Neural crest cell (in vitro differentiated cells): Measurements from ENCODE around the gene CBLB. TPM values are rescaled to one million over a fixed set of nuclear protein-coding genes. Genes with fewer than 3 reads are reported as not detected.

ENCODE experiments used
- DNase-seq: peaks from one replicate; pipeline ENCODE4 v3.0.0; 2021; ENCODE audit warnings: low read depth, mixed read lengths, low spot score
- H3K27ac Mint-ChIP-seq: one replicate; pipeline ENCODE4 v1.8.0; 2021; ENCODE audit warnings: mild to moderate bottlenecking, mixed read lengths; ENCODE audit not compliant: unreplicated experiment
- H3K27me3 Mint-ChIP-seq: 2 replicates; pipeline ENCODE4 v1.8.0; 2021; ENCODE audit warnings: low read depth, mild to moderate bottlenecking, mixed read lengths
- H3K36me3 Mint-ChIP-seq: 2 replicates; pipeline ENCODE4 v1.8.0; 2021; ENCODE audit warnings: low read depth, mild to moderate bottlenecking, mixed read lengths
- H3K4me1 Mint-ChIP-seq: 2 replicates; pipeline ENCODE4 v1.8.0; 2021; ENCODE audit warnings: mixed read lengths
- H3K4me3 Mint-ChIP-seq: one replicate; pipeline ENCODE4 v1.8.0; 2021; ENCODE audit warnings: mild to moderate bottlenecking, mixed read lengths
- H3K9me3 Mint-ChIP-seq: 2 replicates; pipeline ENCODE4 v1.8.0; 2021; ENCODE audit warnings: mixed read lengths
- total RNA-seq: library from RNA; stranded (reverse); gene quantifications from 2 replicates; pipeline ENCODE4 v1.2.1, GENCODE V29; 2021
- TF ChIP-seq, protein P1 (sequence below): fragments of 200-600 bp; sonication (generic); conservative IDR thresholded peaks from 2 replicates; pipeline ENCODE4 v1.5.0; 2021; ENCODE audit warnings: antibody characterized with exemption, mild to moderate bottlenecking

Gene CBLB
- total RNA-seq, 1 donor from 2014 or later = 32.3 TPM

DNA sequence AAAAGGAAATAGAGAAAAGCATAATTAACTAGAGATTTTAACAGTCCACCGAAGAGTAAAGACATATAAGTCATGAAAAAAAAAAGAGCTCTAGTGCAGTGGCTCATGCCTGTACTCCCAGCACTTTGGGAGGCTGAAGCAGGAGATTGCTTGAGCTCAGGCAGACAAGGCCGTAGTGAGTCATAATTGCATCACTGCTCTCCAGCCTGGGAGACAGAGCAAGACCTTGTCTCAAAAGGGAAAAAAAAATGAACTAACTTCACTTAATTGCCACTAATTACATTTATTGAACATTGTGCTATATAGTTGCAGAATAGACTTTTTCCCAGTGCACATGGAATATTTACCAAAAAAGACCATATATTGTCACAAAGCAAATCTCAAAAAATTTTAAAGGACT lies 221.8 kb downstream of the CBLB start:
- H3K9me3 Mint-ChIP-seq = peaks cover 3% of the 10 kb centered on the region
- H3K4me1 Mint-ChIP-seq = peaks cover 11% of the 10 kb centered on the region
- H3K27me3 Mint-ChIP-seq = no peaks in the 10 kb centered on the region
- no peaks in the 10 kb centered on the region for H3K36me3 Mint-ChIP-seq
- no peak for DNase-seq
- H3K27ac Mint-ChIP-seq = no peak overlapping the region
- H3K4me3 Mint-ChIP-seq = no peak overlapping the region
- TF ChIP-seq, protein P1, sequence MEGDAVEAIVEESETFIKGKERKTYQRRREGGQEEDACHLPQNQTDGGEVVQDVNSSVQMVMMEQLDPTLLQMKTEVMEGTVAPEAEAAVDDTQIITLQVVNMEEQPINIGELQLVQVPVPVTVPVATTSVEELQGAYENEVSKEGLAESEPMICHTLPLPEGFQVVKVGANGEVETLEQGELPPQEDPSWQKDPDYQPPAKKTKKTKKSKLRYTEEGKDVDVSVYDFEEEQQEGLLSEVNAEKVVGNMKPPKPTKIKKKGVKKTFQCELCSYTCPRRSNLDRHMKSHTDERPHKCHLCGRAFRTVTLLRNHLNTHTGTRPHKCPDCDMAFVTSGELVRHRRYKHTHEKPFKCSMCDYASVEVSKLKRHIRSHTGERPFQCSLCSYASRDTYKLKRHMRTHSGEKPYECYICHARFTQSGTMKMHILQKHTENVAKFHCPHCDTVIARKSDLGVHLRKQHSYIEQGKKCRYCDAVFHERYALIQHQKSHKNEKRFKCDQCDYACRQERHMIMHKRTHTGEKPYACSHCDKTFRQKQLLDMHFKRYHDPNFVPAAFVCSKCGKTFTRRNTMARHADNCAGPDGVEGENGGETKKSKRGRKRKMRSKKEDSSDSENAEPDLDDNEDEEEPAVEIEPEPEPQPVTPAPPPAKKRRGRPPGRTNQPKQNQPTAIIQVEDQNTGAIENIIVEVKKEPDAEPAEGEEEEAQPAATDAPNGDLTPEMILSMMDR = no peak

DNA sequence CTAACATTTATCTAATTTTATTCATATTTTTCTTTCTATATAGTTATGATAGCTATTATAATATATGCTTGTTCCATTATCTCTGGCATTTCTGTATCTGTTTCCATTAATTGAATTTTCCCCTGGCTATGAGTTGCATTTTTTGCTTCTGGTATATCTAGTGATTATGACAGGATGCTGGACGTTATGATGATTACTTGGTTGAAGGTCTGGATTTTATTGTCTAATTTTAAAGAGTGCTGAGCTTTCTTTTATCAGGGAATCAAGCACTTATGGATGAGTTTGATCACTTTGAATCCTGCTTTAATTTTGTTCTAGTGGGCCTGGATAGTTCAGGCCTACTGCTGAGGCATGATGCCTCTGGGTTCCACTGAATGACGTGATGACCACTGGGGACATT lies 229.7 kb downstream of the CBLB start:
- TF ChIP-seq, protein P1 = no peak
- Mint-ChIP-seq H3K4me3 (no peak overlapping the region), H3K27ac (no peak overlapping the region), H3K27me3 (no peaks in the 10 kb centered on the region), H3K36me3 (no peaks in the 10 kb centered on the region), H3K4me1 (no peaks in the 10 kb centered on the region), H3K9me3 (peaks cover 3% of the 10 kb centered on the region)
- DNase-seq = no peak

DNA sequence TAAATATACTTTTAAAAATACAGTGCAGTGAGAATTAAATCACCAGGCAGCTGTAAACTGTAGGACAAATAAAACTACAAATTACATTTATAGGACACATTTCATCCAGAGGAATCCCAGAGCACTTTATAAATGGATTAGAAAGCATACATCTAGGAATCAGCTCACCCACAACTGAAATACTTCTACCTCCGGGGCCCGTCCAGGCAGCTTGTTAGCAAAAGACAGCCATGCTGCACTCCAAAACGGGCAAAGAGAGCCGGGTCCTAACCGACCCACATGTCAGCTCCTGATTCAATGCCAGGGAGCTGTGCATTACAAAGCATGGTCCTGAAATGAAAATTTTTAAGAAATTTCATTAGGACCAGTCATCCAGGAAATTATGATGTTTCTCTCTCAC lies 234.1 kb downstream of the CBLB start:
- Mint-ChIP-seq H3K4me3 (no peak overlapping the region), H3K27me3 (no peaks in the 10 kb centered on the region), H3K36me3 (no peaks in the 10 kb centered on the region), H3K27ac (no peak overlapping the region), H3K4me1 (no peaks in the 10 kb centered on the region), H3K9me3 (no peaks in the 10 kb centered on the region)
- TF ChIP-seq, protein P1 = no peak
- no peak for DNase-seq

DNA sequence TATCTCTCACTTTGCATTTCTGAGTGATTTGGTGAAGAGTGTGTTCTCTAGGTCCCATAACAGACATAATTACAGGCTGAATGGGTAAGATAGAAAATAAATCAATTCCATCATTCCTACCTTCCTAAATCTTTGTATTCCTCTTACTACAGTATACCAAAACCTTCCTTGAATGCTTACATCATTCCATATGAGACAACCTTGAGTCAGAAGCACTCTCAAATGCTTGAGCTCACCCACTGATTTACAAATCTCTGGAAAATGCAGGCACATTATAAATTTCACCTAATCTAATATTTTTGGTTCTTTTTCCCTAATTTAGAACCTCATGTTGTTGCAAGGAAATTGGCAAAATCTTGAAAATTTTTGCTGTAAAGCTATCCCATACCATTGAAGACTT lies 239.1 kb downstream of the CBLB start:
- TF ChIP-seq, protein P1 = no peak
- Mint-ChIP-seq H3K4me3 (no peak overlapping the region), H3K27ac (no peak overlapping the region), H3K4me1 (no peaks in the 10 kb centered on the region), H3K9me3 (no peaks in the 10 kb centered on the region), H3K36me3 (no peaks in the 10 kb centered on the region), H3K27me3 (no peaks in the 10 kb centered on the region)
- no peak for DNase-seq

DNA sequence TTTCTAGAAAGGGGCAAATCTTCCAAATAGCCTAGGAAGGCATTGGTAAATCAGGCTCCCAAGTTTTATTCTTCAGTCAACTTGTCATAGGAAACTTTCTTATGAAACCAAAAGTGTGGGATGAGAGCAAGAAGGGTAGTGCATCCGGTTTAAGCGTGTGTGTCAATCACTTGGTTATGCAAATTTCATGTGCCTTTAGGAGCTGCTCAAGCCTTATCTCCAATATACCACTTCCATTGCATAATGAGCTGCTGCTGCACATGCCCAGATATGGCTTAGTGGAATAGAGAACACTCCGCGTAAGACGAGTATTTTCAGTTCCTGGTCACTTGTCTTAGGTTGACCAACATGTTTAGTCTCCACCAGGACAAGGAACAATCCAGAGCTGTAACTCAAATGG lies 242.1 kb downstream of the CBLB start:
- DNase-seq = no peak
- TF ChIP-seq, protein P1 = no peak
- H3K27me3 Mint-ChIP-seq = no peaks in the 10 kb centered on the region
- no peaks in the 10 kb centered on the region for H3K36me3 Mint-ChIP-seq
- no peaks in the 10 kb centered on the region for H3K4me1 Mint-ChIP-seq
- H3K4me3 Mint-ChIP-seq = no peak overlapping the region
- no peaks in the 10 kb centered on the region for H3K9me3 Mint-ChIP-seq
- no peak overlapping the region for H3K27ac Mint-ChIP-seq

DNA sequence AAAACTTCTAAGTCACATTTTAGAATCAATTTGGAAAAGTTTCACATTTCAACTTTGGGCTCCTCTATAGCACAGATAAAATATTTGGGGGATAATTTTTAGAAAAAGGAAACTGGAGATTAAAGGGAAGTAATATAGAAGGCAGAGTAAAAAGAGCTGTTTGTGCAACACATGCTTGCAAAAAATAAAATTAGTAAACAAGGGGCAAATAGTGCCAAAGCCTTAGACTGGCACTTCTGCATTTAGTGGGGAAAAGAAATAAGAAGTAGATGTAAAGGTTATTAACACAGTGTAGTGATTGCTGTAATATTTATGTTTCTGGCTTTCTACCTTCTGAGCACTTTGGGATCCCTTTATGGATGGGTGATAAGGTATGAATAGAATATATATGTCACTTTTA lies 246.6 kb downstream of the CBLB start:
- H3K27me3 Mint-ChIP-seq = no peaks in the 10 kb centered on the region
- DNase-seq = no peak
- H3K9me3 Mint-ChIP-seq = no peaks in the 10 kb centered on the region
- no peak overlapping the region for H3K4me3 Mint-ChIP-seq
- TF ChIP-seq, protein P1 = no peak
- H3K27ac Mint-ChIP-seq = no peak overlapping the region
- no peaks in the 10 kb centered on the region for H3K4me1 Mint-ChIP-seq
- H3K36me3 Mint-ChIP-seq = no peaks in the 10 kb centered on the region
